LNCaP clone FGC (cell line): ENCODE measurements around the gene EFNA5.

Experiments
- DNase-seq: peaks from one replicate; pipeline ENCODE4 v3.0.0-alpha.2; 2011; ENCODE audit warnings: low read depth
- H3K4me3 ChIP-seq: 2 replicates; pipeline ENCODE4 v1.5.1; 2011; ENCODE audit warnings: mild to moderate bottlenecking, low read depth, low read length, control low read depth
- CTCF ChIP-seq: IDR thresholded peaks from 2 replicates; pipeline ENCODE4 v1.5.1; 2012; ENCODE audit warnings: mild to moderate bottlenecking; ENCODE audit not compliant: control insufficient read depth, insufficient read depth; ENCODE audit errors: extremely low read depth

Gene EFNA5

GRCh38 chr5:107378218-107378899, 292.4 kb downstream of the EFNA5 start:
- no peak for DNase-seq
- TF ChIP-seq CTCF = no peak
- H3K4me3 ChIP-seq = no peak overlapping the region

GRCh38 chr5:107377277-107377609, 293.5 kb downstream of the EFNA5 start:
- no peak for DNase-seq
- TF ChIP-seq CTCF = no peak

GRCh38 chr5:107376546-107377276, 294.0 kb downstream of the EFNA5 start:
- no peak for TF ChIP-seq CTCF
- no peak overlapping the region for H3K4me3 ChIP-seq
- no peak for DNase-seq

More at GRCh38 chr5:107377277-107377609, 293.5 kb downstream of the EFNA5 start:
- no peak overlapping the region for H3K4me3 ChIP-seq

- no peak overlapping the region for H3K4me3 ChIP-seq
- no peak for TF ChIP-seq CTCF
- no peak for DNase-seq
Observed at GRCh38 chr5:107373549-107374263, 297.0 kb downstream of the EFNA5 start.

- no peak for DNase-seq
- no peak overlapping the region for H3K4me3 ChIP-seq
- TF ChIP-seq CTCF = no peak
Observed at GRCh38 chr5:107372723-107373450, 297.9 kb downstream of the EFNA5 start.

GRCh38 chr5:107370396-107370968, 300.3 kb downstream of the EFNA5 start:
- no peak for TF ChIP-seq CTCF
- DNase-seq = no peak
- H3K4me3 ChIP-seq = no peak overlapping the region
